Peyer's patch (tissue), 4 donors: ENCODE results near the gene STK25.

Source experiments
- POLR2A ChIP-seq, 2 donors: fragments of 450-650 bp; IDR thresholded peaks; one replicate each; pipeline ENCODE4 v1.5.1; 2017; ENCODE audit warnings: antibody characterized with exemption in 2 of 2, mild to moderate bottlenecking in 2 of 2, moderate library complexity in 2 of 2
- TF ChIP-seq, protein P1 (sequence below), 6 experiments: fragments of 450-650 bp in 4 of 6; fragments of 200-600 bp in 2 of 6; sonication (generic) in 1 of 6; IDR thresholded peaks; one replicate each; pipeline ENCODE4 v1.5.1; 2017 to 2019; ENCODE audit warnings: antibody characterized with exemption in 6 of 6, mild to moderate bottlenecking in 3 of 6, moderate library complexity in 1 of 6

DNA sequence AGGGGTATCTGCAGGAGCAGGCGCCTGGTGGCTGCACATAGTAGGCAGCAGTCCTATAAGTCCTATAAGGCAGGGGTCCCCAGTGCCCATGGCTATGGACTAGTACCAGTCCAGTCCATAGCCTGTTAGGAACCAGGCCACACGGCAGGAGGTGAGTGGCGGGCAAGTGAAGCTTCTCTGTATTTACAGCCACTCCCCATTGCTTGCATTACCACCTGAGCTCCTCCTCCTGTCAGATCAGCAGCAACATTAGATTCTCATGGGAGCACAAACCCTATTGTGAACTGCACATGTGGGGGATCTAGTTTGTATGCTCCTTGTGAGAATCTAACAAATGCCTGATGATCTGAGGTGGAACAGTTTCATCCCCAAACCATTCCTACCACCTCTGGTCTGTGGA, 33.1 kb downstream of the STK25 start:
- TF ChIP-seq, protein P1, sequence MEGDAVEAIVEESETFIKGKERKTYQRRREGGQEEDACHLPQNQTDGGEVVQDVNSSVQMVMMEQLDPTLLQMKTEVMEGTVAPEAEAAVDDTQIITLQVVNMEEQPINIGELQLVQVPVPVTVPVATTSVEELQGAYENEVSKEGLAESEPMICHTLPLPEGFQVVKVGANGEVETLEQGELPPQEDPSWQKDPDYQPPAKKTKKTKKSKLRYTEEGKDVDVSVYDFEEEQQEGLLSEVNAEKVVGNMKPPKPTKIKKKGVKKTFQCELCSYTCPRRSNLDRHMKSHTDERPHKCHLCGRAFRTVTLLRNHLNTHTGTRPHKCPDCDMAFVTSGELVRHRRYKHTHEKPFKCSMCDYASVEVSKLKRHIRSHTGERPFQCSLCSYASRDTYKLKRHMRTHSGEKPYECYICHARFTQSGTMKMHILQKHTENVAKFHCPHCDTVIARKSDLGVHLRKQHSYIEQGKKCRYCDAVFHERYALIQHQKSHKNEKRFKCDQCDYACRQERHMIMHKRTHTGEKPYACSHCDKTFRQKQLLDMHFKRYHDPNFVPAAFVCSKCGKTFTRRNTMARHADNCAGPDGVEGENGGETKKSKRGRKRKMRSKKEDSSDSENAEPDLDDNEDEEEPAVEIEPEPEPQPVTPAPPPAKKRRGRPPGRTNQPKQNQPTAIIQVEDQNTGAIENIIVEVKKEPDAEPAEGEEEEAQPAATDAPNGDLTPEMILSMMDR (IDR thresholded peaks at IDR 0.05), result no peak
- no peak for TF ChIP-seq POLR2A (IDR thresholded peaks at IDR 0.05)
